ENCODE data around the gene GABRB1. TPM values are rescaled to one million over a fixed set of nuclear protein-coding genes. Genes with fewer than 3 reads are reported as not detected.

The GABRB1 gene
- total RNA-seq, 2 experiments from 2014 or later, result not detected

DNA sequence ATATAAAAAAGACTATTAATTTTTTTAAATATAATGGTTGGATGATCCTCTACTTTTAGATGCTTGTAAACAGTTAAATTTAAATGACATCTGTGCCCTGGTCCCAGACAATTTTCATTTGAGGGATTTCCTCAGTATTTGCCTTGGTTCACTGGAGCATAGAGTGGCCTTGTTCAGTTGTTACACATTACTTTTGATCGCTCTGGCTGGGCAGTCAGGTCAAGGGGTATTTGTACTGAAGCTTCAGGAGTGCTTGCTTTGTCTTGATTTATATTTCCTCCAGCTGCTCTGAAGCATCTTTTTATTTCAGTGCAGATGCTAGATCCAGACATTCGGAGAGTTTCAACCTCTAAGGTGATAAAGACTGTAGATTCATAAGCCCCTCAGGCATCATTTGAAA is 382.2 kb downstream of the GABRB1 start:
- POLR2A ChIA-PET, result interaction anchor here (0.7 to 0.9 kb wide), 2 partner anchors 29 to 107 kb away, joined by 3 to 4 read pairs; no protein-coding TSS in a partner anchor
- peak overlapping the region; percentile 27 for H2AFZ ChIP-seq (ENCODE audit: low read length)

DNA sequence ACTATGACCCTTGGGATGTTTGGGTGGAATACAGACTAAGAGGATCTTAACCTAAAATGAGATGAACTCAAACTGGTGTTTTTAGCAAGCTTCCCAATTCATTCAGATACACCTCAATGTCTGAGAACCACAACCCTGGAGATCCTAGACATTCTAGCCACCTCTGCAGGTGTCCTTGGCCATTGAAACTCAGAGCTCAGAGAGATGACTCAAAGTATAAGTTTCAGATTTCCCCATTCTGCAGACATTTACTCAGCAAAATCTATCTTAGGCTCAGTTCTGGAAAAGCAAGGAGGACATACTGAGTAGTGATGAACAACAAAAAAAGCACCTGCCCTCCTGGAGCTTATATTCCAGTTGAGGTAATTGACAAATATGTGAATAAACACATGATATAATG is 384.4 kb downstream of the GABRB1 start:
- H3K27ac ChIP-seq (ENCODE audit: low read depth, low read length, poor library complexity, severe bottlenecking), result no peak overlapping the region
- no peaks in the 10 kb centered on the region for H3K79me2 ChIP-seq (ENCODE audit: insufficient read depth, low read depth, low read length)
- no TSS peak for BruUV-seq (replicated peaks)
- H3K9me2 ChIP-seq (ENCODE audit: insufficient read depth, low read length), result no peaks in the 10 kb centered on the region
- no peak overlapping the region for H3K4me2 ChIP-seq (ENCODE audit: low read length)
- no peaks in the 10 kb centered on the region for H3K36me3 ChIP-seq (ENCODE audit: insufficient read depth, low read length)
- DNase-seq (ENCODE audit: low spot score), result no peak
- no peak overlapping the region for H2AFZ ChIP-seq (ENCODE audit: low read length)
- ChIA-PET CTCF (ENCODE audit: unreplicated experiment) (no interaction called here), POLR2A (interaction anchor here (0.6 to 1.2 kb wide), 3 partner anchors 11 to 127 kb away, joined by 3 to 5 read pairs (median 3); no protein-coding TSS in a partner anchor)
- no peaks in the 10 kb centered on the region for H4K20me1 ChIP-seq (ENCODE audit: insufficient read depth, low read length)
- TF ChIP-seq, protein P1, sequence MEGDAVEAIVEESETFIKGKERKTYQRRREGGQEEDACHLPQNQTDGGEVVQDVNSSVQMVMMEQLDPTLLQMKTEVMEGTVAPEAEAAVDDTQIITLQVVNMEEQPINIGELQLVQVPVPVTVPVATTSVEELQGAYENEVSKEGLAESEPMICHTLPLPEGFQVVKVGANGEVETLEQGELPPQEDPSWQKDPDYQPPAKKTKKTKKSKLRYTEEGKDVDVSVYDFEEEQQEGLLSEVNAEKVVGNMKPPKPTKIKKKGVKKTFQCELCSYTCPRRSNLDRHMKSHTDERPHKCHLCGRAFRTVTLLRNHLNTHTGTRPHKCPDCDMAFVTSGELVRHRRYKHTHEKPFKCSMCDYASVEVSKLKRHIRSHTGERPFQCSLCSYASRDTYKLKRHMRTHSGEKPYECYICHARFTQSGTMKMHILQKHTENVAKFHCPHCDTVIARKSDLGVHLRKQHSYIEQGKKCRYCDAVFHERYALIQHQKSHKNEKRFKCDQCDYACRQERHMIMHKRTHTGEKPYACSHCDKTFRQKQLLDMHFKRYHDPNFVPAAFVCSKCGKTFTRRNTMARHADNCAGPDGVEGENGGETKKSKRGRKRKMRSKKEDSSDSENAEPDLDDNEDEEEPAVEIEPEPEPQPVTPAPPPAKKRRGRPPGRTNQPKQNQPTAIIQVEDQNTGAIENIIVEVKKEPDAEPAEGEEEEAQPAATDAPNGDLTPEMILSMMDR (conservative IDR thresholded peaks at IDR 0.05; ENCODE audit: low read length), result no peak
- no peak for TF ChIP-seq EZH2phosphoT487 (IDR thresholded peaks at IDR 0.05; ENCODE audit: borderline replicate concordance, low read depth, low read length)
- H3K9me3 ChIP-seq (ENCODE audit: low read length), result no peaks in the 10 kb centered on the region
- intact Hi-C loops (cut with micrococcal nuclease; ENCODE audit: unreplicated experiment), result no loop called here
- H3K4me3 ChIP-seq (ENCODE audit: low read depth, low read length, poor library complexity, severe bottlenecking), result no peak overlapping the region
- H3K4me1 ChIP-seq (ENCODE audit: insufficient read depth, low read length, poor library complexity, severe bottlenecking), result peaks cover 8% of the 10 kb centered on the region

More for the DNA sequence above, 382.2 kb downstream of the GABRB1 start:
- Histone ChIP-seq H3K9me3 (ENCODE audit: low read length) (no peaks in the 10 kb centered on the region), H3K27ac (ENCODE audit: low read depth, low read length, poor library complexity, severe bottlenecking) (peak overlapping the region; percentile 33), H3K4me1 (ENCODE audit: insufficient read depth, low read length, poor library complexity, severe bottlenecking) (peaks cover 8% of the 10 kb centered on the region), H3K4me3 (ENCODE audit: low read depth, low read length, poor library complexity, severe bottlenecking) (no peak overlapping the region), H3K4me2 (ENCODE audit: low read length) (peak overlapping the region; percentile 41), H3K36me3 (ENCODE audit: insufficient read depth, low read length) (no peaks in the 10 kb centered on the region), H3K79me2 (ENCODE audit: insufficient read depth, low read depth, low read length) (no peaks in the 10 kb centered on the region), H3K9me2 (ENCODE audit: insufficient read depth, low read length) (no peaks in the 10 kb centered on the region), H4K20me1 (ENCODE audit: insufficient read depth, low read length) (no peaks in the 10 kb centered on the region)
- no peak for TF ChIP-seq EZH2phosphoT487 (IDR thresholded peaks at IDR 0.05; ENCODE audit: borderline replicate concordance, low read depth, low read length)
- DNase-seq (ENCODE audit: low spot score), result peak; percentile 45
- no TSS peak for BruUV-seq (replicated peaks)
- CTCF ChIA-PET (ENCODE audit: unreplicated experiment), result no interaction called here
- intact Hi-C loops (cut with micrococcal nuclease; ENCODE audit: unreplicated experiment), result no loop called here

DNA sequence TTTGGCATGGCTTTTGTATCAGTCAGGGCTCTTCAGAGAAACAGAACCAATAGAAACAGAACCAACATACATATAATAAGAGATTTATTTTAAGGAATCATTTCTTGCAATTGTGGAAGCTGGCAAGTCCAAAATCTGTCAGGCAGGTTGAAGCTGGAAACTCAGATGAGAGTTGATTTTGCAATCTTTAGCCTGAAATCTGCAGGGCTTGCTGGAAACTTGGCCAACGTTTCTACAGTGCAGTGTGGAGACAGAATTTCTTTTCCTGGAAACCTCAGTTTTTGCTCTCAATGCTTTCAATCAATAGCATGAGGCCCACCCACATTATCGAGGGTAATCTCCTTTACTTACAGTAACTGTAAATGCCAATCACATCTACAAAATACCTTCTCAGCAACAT is 386.8 kb downstream of the GABRB1 start:
- H3K4me3 ChIP-seq (ENCODE audit: low read depth, low read length, poor library complexity, severe bottlenecking), result no peak overlapping the region
- ChIA-PET CTCF (ENCODE audit: unreplicated experiment) (no interaction called here), POLR2A (interaction anchor here (1.1 kb wide), 1 partner anchor 18 kb away, joined by 3 read pairs; no protein-coding TSS in a partner anchor)
- no peaks in the 10 kb centered on the region for H3K9me3 ChIP-seq (ENCODE audit: low read length)
- no peaks in the 10 kb centered on the region for H3K9me2 ChIP-seq (ENCODE audit: insufficient read depth, low read length)
- no peaks in the 10 kb centered on the region for H3K36me3 ChIP-seq (ENCODE audit: insufficient read depth, low read length)
- no peak overlapping the region for H3K27ac ChIP-seq (ENCODE audit: low read depth, low read length, poor library complexity, severe bottlenecking)
- H3K4me2 ChIP-seq (ENCODE audit: low read length), result no peak overlapping the region
- no peak for DNase-seq (ENCODE audit: low spot score)
- TF ChIP-seq, protein P1 (conservative IDR thresholded peaks at IDR 0.05; ENCODE audit: low read length), result no peak
- no peak for TF ChIP-seq EZH2phosphoT487 (IDR thresholded peaks at IDR 0.05; ENCODE audit: borderline replicate concordance, low read depth, low read length)
- H3K79me2 ChIP-seq (ENCODE audit: insufficient read depth, low read depth, low read length), result no peaks in the 10 kb centered on the region
- intact Hi-C loops (cut with micrococcal nuclease; ENCODE audit: unreplicated experiment), result no loop called here
- no peaks in the 10 kb centered on the region for H4K20me1 ChIP-seq (ENCODE audit: insufficient read depth, low read length)
- no TSS peak for BruUV-seq (replicated peaks)
- no peak overlapping the region for H2AFZ ChIP-seq (ENCODE audit: low read length)
- peaks cover 8% of the 10 kb centered on the region for H3K4me1 ChIP-seq (ENCODE audit: insufficient read depth, low read length, poor library complexity, severe bottlenecking)
